ENCODE results near the gene RERE.
A peak's percentile ranks its signal among the peaks of the same experiment; 100 is the strongest.

The RERE gene

GRCh38 chr1:8817412-8818324 lies at the start of gene RERE:
Gene RERE (minus strand): TSS chr1:8817640.
- peak; percentile 76 for DNase-seq

GRCh38 chr1:8866792-8867415 lies 49.5 kb upstream of the RERE start:
- no peak for DNase-seq

- DNase-seq: no peak
Observed at GRCh38 chr1:8866173-8866791, 48.8 kb upstream of the RERE start.

- no peak for DNase-seq
Observed at GRCh38 chr1:8864713-8865344, 47.4 kb upstream of the RERE start.

GRCh38 chr1:8863794-8864233 lies 46.4 kb upstream of the RERE start:
- DNase-seq: no peak

GRCh38 chr1:8863138-8863537 lies 45.7 kb upstream of the RERE start:
- DNase-seq: no peak

- no peak for DNase-seq
Observed at GRCh38 chr1:8862528-8862927, 45.1 kb upstream of the RERE start.

GRCh38 chr1:8860738-8861516 lies 43.5 kb upstream of the RERE start:
- no peak for DNase-seq

GRCh38 chr1:8858888-8859706 lies 41.7 kb upstream of the RERE start:
- DNase-seq: peak; percentile 30

- no peak for DNase-seq
Observed at GRCh38 chr1:8858112-8858668, 40.8 kb upstream of the RERE start.

GRCh38 chr1:8856689-8857412 lies 39.4 kb upstream of the RERE start:
- no peak for DNase-seq

GRCh38 chr1:8854240-8854639 lies 36.8 kb upstream of the RERE start:
- no peak for DNase-seq

- no peak for DNase-seq
Observed at GRCh38 chr1:8851060-8851459, 33.6 kb upstream of the RERE start.

- peak; percentile 74 for DNase-seq
Observed at GRCh38 chr1:8848663-8849386, 31.4 kb upstream of the RERE start.

GRCh38 chr1:8847990-8848389 lies 30.6 kb upstream of the RERE start:
- DNase-seq: no peak

- DNase-seq: no peak
Observed at GRCh38 chr1:8846263-8846662, 28.8 kb upstream of the RERE start.

GRCh38 chr1:8845104-8846097 lies 28.0 kb upstream of the RERE start:
- DNase-seq: no peak

GRCh38 chr1:8844501-8845006 lies 27.1 kb upstream of the RERE start:
- peak; percentile 17 for DNase-seq

Measured in NCI-H1694 (cell line).